Subcutaneous abdominal adipose tissue (tissue), 5 donors: ENCODE data around the gene MACROD2.

Source experiments
- H3K27ac ChIP-seq: one replicate; pipeline ENCODE4 v1.7.0; 2013; ENCODE audit warnings: low read depth, mild to moderate bottlenecking, inconsistent platforms, low read length, moderate library complexity
- H3K27me3 ChIP-seq, 5 donors: one replicate each; pipeline ENCODE4 v1.7.0; 2013; ENCODE audit warnings: low read length in 5 of 5, inconsistent platforms in 1 of 5; ENCODE audit not compliant: control insufficient read depth in 5 of 5, insufficient read depth in 4 of 5
- H3K36me3 ChIP-seq, 5 donors: one replicate each; pipeline ENCODE4 v1.7.0; 2013; ENCODE audit warnings: low read length in 5 of 5; ENCODE audit not compliant: control insufficient read depth in 5 of 5, insufficient read depth in 5 of 5
- H3K4me1 ChIP-seq, 5 donors: one replicate each; pipeline ENCODE4 v1.7.0; 2013; ENCODE audit warnings: low read length in 5 of 5, mild to moderate bottlenecking in 3 of 5, moderate library complexity in 1 of 5; ENCODE audit not compliant: control insufficient read depth in 5 of 5, insufficient read depth in 5 of 5
- H3K4me3 ChIP-seq, 5 donors: one replicate each; pipeline ENCODE4 v1.7.0; 2013; ENCODE audit warnings: low read length in 5 of 5, low read depth in 1 of 5
- H3K9ac ChIP-seq, 5 donors: one replicate each; pipeline ENCODE4 v1.7.0; 2013; ENCODE audit warnings: low read length in 5 of 5, mild to moderate bottlenecking in 4 of 5, moderate library complexity in 3 of 5
- H3K9me3 ChIP-seq, 5 donors: one replicate each; pipeline ENCODE4 v1.7.0; 2013; ENCODE audit warnings: low read length in 5 of 5; ENCODE audit not compliant: control insufficient read depth in 5 of 5
- donor health status: healthy.
- donor health status: healthy.
- donor health status: healthy.
- donor health status: healthy.
- donor health status: healthy.

Gene MACROD2

GRCh38 chr20:14792915-14793314 lies 797.6 kb downstream of the MACROD2 start:
- Histone ChIP-seq H3K4me3 (no peak overlapping the region), H3K27ac (no peak overlapping the region), H3K36me3 (no peaks in the 10 kb centered on the region), H3K9ac (no peak overlapping the region), H3K9me3 (no peaks in the 10 kb centered on the region), H3K27me3 (no peaks in the 10 kb centered on the region), H3K4me1 (no peaks in the 10 kb centered on the region)

- no peaks in the 10 kb centered on the region for H3K36me3 ChIP-seq
- H3K9ac ChIP-seq = no peak overlapping the region
- H3K27ac ChIP-seq = no peak overlapping the region
- H3K27me3 ChIP-seq = no peaks in the 10 kb centered on the region
- no peak overlapping the region for H3K4me3 ChIP-seq
- no peaks in the 10 kb centered on the region for H3K4me1 ChIP-seq
- no peaks in the 10 kb centered on the region for H3K9me3 ChIP-seq
These were observed 804.4 kb downstream of the MACROD2 start for GRCh38 chr20:14799545-14800216.

DNA sequence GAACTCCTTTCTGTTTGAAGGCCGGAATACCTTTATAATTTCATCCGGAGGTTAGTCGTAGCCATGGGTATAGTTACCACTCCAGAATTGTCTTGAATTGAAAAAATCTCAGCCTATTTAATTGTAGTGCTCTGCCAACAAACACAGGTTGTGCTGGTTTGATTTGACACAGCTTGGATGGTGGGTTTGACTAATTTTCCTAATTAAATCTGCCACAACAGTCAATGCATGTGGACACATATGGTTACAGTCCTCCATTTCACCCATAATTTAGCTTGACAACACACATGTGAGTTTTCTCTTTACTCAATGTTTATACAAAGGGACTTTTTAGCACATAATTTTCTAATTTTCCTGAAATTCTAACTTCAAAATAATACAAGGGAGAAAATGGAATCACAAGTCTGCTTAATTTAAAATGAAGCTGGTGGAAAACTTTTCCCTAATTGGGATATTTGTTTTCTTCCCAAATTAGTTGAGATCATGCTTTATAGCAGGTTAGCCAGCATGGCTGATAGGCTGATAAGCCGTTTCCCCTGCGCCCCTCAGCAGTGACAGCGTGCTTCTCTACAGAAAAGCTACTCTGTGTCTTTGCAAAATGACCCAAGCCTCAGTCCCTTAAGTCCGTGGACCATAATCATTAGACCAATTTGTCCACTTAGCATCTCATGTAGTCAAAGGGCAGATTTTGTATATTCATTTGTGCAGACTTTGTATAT lies 805.5 kb downstream of the MACROD2 start:
- no peak overlapping the region for H3K9ac ChIP-seq

GRCh38 chr20:14801591-14802325 lies 806.4 kb downstream of the MACROD2 start:
- no peak overlapping the region for H3K4me3 ChIP-seq
- no peak overlapping the region for H3K9ac ChIP-seq
- H3K27ac ChIP-seq = no peak overlapping the region
- no peaks in the 10 kb centered on the region for H3K4me1 ChIP-seq
- H3K27me3 ChIP-seq = no peaks in the 10 kb centered on the region
- no peaks in the 10 kb centered on the region for H3K36me3 ChIP-seq
- peaks cover 0 to 3% (median 0%) of the 10 kb centered on the region in 5 donors for H3K9me3 ChIP-seq

More for the DNA sequence above, 805.5 kb downstream of the MACROD2 start:
- no peaks in the 10 kb centered on the region for H3K4me1 ChIP-seq
- no peak overlapping the region for H3K27ac ChIP-seq
- no peaks in the 10 kb centered on the region for H3K27me3 ChIP-seq
- no peaks in the 10 kb centered on the region for H3K36me3 ChIP-seq
- H3K4me3 ChIP-seq = no peak overlapping the region
- no peaks in the 10 kb centered on the region for H3K9me3 ChIP-seq

DNA sequence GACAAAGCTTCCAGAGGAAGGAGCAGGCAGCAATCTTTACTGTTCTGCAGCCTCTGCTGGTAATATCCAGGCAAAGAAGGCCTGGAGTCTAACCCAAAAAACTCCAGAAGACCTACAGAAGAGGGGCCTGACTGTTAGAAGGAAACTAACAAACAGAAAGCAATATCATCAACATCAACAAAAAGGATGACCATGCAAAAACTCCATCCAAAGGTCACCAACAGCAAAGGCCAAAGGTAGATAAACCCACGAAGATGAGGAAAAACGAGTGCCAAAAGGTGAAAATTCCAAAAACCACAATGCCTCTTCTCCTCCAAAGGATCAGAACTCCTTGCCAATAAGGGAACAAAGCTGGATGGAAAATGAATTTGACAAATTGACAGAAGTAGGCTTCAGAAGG lies 811.9 kb downstream of the MACROD2 start:
- H3K9ac ChIP-seq = no peak overlapping the region
- no peaks in the 10 kb centered on the region for H3K27me3 ChIP-seq
- no peaks in the 10 kb centered on the region for H3K36me3 ChIP-seq
- H3K9me3 ChIP-seq = peaks cover 0 to 9% (median 2%) of the 10 kb centered on the region in 5 donors
- no peak overlapping the region for H3K4me3 ChIP-seq
- no peak overlapping the region for H3K27ac ChIP-seq
- H3K4me1 ChIP-seq = no peaks in the 10 kb centered on the region

- Histone ChIP-seq H3K4me3 (no peak overlapping the region), H3K4me1 (no peaks in the 10 kb centered on the region), H3K36me3 (no peaks in the 10 kb centered on the region), H3K9me3 (peaks cover 0 to 14% (median 5%) of the 10 kb centered on the region in 5 donors), H3K9ac (no peak overlapping the region), H3K27me3 (no peaks in the 10 kb centered on the region), H3K27ac (no peak overlapping the region)
These were observed 820.0 kb downstream of the MACROD2 start for GRCh38 chr20:14815340-14815739.

DNA sequence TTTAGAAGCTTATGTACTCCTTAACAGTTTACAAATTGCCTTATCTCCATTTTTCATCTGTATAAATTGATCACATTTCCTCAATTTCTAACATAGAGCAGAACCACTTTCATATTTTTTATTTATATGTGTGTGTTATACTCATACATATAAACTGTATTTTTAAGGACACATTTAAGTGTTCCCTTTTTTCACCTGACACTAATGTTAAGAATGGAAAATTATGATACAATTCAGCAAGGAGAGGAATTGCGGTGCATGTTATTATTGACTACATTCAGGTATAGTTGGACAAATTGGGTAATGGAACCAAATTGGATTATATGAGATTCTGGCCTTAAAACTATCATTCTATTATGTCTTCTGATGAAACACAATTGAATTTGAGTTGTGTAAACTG lies 821.2 kb downstream of the MACROD2 start:
- no peaks in the 10 kb centered on the region for H3K36me3 ChIP-seq
- no peak overlapping the region for H3K27ac ChIP-seq
- H3K4me1 ChIP-seq = no peaks in the 10 kb centered on the region
- no peak overlapping the region for H3K9ac ChIP-seq
- no peaks in the 10 kb centered on the region for H3K27me3 ChIP-seq
- no peak overlapping the region for H3K4me3 ChIP-seq
- H3K9me3 ChIP-seq = peaks cover 0 to 12% (median 5%) of the 10 kb centered on the region in 5 donors

DNA sequence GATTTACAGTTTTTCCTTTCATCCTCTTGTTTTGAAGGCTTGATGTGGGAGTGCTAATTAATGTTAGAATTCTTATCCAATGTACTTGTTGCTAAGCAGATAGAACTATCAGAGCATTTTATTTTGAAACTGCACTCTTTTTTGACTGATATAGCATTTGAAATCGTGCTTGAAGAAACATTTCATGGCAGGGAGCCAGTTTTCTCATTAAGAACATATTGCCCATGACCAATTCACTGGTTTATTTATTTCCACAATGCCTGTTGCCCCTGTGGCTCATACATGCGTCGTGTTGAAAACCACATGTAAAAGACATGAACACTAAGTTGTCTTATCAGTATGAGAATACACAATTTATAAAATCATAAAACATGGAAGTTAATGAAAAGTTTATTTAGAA lies 821.8 kb downstream of the MACROD2 start:
- no peaks in the 10 kb centered on the region for H3K4me1 ChIP-seq
- peaks cover 0 to 11% (median 5%) of the 10 kb centered on the region in 5 donors for H3K9me3 ChIP-seq
- H3K27me3 ChIP-seq = no peaks in the 10 kb centered on the region
- H3K4me3 ChIP-seq = no peak overlapping the region
- no peaks in the 10 kb centered on the region for H3K36me3 ChIP-seq
- H3K9ac ChIP-seq = no peak overlapping the region
- H3K27ac ChIP-seq = no peak overlapping the region

- Histone ChIP-seq H3K9me3 (peaks cover 0 to 2% (median 0%) of the 10 kb centered on the region in 5 donors), H3K4me3 (no peak overlapping the region), H3K27ac (no peak overlapping the region), H3K4me1 (no peaks in the 10 kb centered on the region), H3K9ac (no peak overlapping the region), H3K36me3 (no peaks in the 10 kb centered on the region), H3K27me3 (no peaks in the 10 kb centered on the region)
These were observed 825.5 kb downstream of the MACROD2 start for GRCh38 chr20:14820771-14821170.

DNA sequence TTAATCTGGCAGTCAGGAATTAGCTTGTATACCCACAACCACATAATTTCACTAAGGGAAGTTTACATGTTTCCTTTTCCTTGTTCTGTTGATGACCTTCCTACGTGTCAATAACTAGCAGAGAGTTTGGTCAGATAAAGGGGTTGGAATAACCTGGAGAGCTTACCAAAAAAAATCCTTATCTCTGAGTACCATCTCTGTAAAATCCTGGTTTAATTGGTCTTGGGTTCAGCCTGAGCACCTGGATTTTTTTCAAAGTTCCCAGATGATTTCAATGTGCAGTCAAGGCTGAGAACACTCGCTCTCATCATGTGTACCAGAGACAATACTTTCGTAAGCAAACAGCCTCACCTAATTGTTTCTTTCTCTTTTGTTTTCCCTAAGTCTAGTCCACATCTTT lies 825.9 kb downstream of the MACROD2 start:
- Histone ChIP-seq H3K9me3 (peaks cover 0 to 2% (median 0%) of the 10 kb centered on the region in 5 donors), H3K27ac (no peak overlapping the region), H3K36me3 (no peaks in the 10 kb centered on the region), H3K4me3 (no peak overlapping the region), H3K27me3 (no peaks in the 10 kb centered on the region), H3K9ac (no peak overlapping the region), H3K4me1 (no peaks in the 10 kb centered on the region)
